SK-N-SH treated with all-trans-retinoic acid at 6 μM for 48 hours (cell line): ENCODE measurements around the gene PLEKHG4B.

Source experiments
- ATAC-seq: fragments of 200-7000 bp; cut with Tn5 transposase; 3 replicates; pipeline ENCODE4 v1.9.1; 2020; ENCODE audit warnings: mild to moderate bottlenecking, moderate library complexity
- ARNTL ChIP-seq: fragments of 450-650 bp; formaldehyde crosslinking; IDR thresholded peaks from 2 replicates; pipeline ENCODE4 v1.5.0; 2020; ENCODE audit warnings: low read depth, mild to moderate bottlenecking, moderate library complexity, borderline replicate concordance
- BACH2 ChIP-seq: fragments of 250-450 bp; sonication (Bioruptor Pico); IDR thresholded peaks from 2 replicates; pipeline ENCODE4 v1.9.0; 2021; ENCODE audit warnings: mild to moderate bottlenecking, borderline replicate concordance
- CSDC2 ChIP-seq: fragments of 250-450 bp; sonication (Bioruptor Pico); IDR thresholded peaks from 2 replicates; pipeline ENCODE4 v1.5.0; 2020; ENCODE audit warnings: mild to moderate bottlenecking, moderate library complexity
- ESRRG ChIP-seq: fragments of 250-450 bp; sonication (Bioruptor Pico); IDR thresholded peaks from 2 replicates; pipeline ENCODE4 v1.6.1; 2021; ENCODE audit warnings: mild to moderate bottlenecking
- GLIS3 ChIP-seq: fragments of 250-450 bp; sonication (Bioruptor Pico); IDR thresholded peaks from 2 replicates; pipeline ENCODE4 v1.5.0; 2020; ENCODE audit warnings: mild to moderate bottlenecking, moderate library complexity
- ISL1 ChIP-seq: fragments of 250-450 bp; sonication (Bioruptor Pico); IDR thresholded peaks from 2 replicates; pipeline ENCODE4 v2.1.2; 2022; ENCODE audit warnings: mild to moderate bottlenecking, moderate library complexity
- OSR1 ChIP-seq: fragments of 250-450 bp; sonication (Bioruptor Pico); IDR thresholded peaks from 2 replicates; pipeline ENCODE4 v1.8.0; 2022; ENCODE audit warnings: moderate library complexity, mild to moderate bottlenecking, inconsistent platforms
- PPARA ChIP-seq: fragments of 250-450 bp; sonication (Bioruptor Pico); IDR thresholded peaks from 2 replicates; pipeline ENCODE4 v1.5.0; 2020; ENCODE audit warnings: mild to moderate bottlenecking, borderline replicate concordance
- RARB ChIP-seq: fragments of 250-450 bp; sonication (Bioruptor Pico); IDR thresholded peaks from 2 replicates; pipeline ENCODE4 v1.8.0; 2021; ENCODE audit warnings: mild to moderate bottlenecking, moderate library complexity
- SNAI2 ChIP-seq: fragments of 250-450 bp; sonication (Bioruptor Pico); IDR thresholded peaks from 2 replicates; pipeline ENCODE4 v1.5.0; 2020; ENCODE audit warnings: mild to moderate bottlenecking, moderate library complexity
- TOX ChIP-seq: fragments of 250-450 bp; sonication (Bioruptor Pico); IDR thresholded peaks from 2 replicates; pipeline ENCODE4 v1.8.0; 2021; ENCODE audit warnings: mild to moderate bottlenecking, moderate library complexity, borderline replicate concordance
- ZC3H10 ChIP-seq: fragments of 250-450 bp; sonication (Bioruptor Pico); IDR thresholded peaks from 2 replicates; pipeline ENCODE4 v1.5.1; 2021; ENCODE audit warnings: mild to moderate bottlenecking, moderate library complexity
- ZFP3 ChIP-seq: fragments of 250-450 bp; sonication (Bioruptor Pico); IDR thresholded peaks from 2 replicates; pipeline ENCODE4 v1.5.0; 2020; ENCODE audit warnings: mild to moderate bottlenecking, moderate library complexity
- ZFP30 ChIP-seq: fragments of 450-650 bp; formaldehyde crosslinking; IDR thresholded peaks from 2 replicates; pipeline ENCODE4 v1.5.0; 2022; ENCODE audit warnings: mild to moderate bottlenecking, moderate library complexity
- ZNF565 ChIP-seq: fragments of 450-650 bp; formaldehyde crosslinking; conservative IDR thresholded peaks from 2 replicates; pipeline ENCODE4 v1.5.0; 2020; ENCODE audit warnings: low read depth, mild to moderate bottlenecking, moderate library complexity
- ZNF70 ChIP-seq: fragments of 450-650 bp; formaldehyde crosslinking; IDR thresholded peaks from 2 replicates; pipeline ENCODE4 v1.5.0; 2020; ENCODE audit warnings: mild to moderate bottlenecking, moderate library complexity
- ZNF8 ChIP-seq: fragments of 450-650 bp; formaldehyde crosslinking; IDR thresholded peaks from 2 replicates; pipeline ENCODE4 v1.5.0; 2020; ENCODE audit warnings: mild to moderate bottlenecking, moderate library complexity
- TF ChIP-seq, protein P1 (sequence below): fragments of 250-450 bp; sonication (Bioruptor Pico); IDR thresholded peaks from 2 replicates; pipeline ENCODE4 v1.8.0; 2021; ENCODE audit warnings: low read depth, mild to moderate bottlenecking, moderate library complexity, borderline replicate concordance
- TF ChIP-seq, protein P2 (sequence below): fragments of 250-450 bp; sonication (Bioruptor Pico); IDR thresholded peaks from 2 replicates; pipeline ENCODE4 v1.5.1; 2020; ENCODE audit warnings: low read depth, mild to moderate bottlenecking, moderate library complexity
- TF ChIP-seq, protein P3 (sequence below): fragments of 250-450 bp; sonication (Bioruptor Pico); IDR thresholded peaks from 2 replicates; pipeline ENCODE4 v1.5.1; 2021; ENCODE audit warnings: mild to moderate bottlenecking, moderate library complexity

The PLEKHG4B gene

GRCh38 chr5:181566-181965, 89.6 kb downstream of the PLEKHG4B start (continued):
- TF ChIP-seq, protein P1, sequence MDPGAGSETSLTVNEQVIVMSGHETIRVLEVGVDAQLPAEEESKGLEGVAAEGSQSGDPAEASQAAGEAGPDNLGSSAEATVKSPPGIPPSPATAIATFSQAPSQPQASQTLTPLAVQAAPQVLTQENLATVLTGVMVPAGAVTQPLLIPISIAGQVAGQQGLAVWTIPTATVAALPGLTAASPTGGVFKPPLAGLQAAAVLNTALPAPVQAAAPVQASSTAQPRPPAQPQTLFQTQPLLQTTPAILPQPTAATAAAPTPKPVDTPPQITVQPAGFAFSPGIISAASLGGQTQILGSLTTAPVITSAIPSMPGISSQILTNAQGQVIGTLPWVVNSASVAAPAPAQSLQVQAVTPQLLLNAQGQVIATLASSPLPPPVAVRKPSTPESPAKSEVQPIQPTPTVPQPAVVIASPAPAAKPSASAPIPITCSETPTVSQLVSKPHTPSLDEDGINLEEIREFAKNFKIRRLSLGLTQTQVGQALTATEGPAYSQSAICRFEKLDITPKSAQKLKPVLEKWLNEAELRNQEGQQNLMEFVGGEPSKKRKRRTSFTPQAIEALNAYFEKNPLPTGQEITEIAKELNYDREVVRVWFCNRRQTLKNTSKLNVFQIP (CRISPR knock-in tag), result no peak
- TF ChIP-seq ESRRG (CRISPR knock-in tag) (no peak), ISL1 (CRISPR knock-in tag) (no peak), CSDC2 (no peak), OSR1 (CRISPR knock-in tag) (no peak)
- TF ChIP-seq, all 23 proteins: peak for 0

DNA sequence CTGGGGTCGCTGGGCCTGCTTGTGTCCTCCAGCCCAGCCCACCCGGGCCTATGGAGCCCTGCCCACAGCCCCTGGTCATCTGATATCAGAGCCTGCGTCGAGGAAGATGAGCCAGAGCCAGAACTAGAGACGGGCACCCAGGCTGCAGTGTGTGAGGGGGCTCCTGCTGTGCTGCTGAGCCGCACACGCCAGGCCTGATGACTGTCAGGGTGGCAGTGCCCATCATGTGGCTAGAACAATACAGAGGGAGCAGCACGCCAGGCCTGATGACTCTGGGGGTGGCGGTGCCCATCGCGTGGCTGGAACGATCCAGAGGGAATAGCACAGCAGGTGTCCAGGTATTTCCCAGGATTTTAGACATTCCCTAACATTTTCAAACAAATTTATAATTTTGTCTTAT, 90.2 kb downstream of the PLEKHG4B start:
- TF ChIP-seq ZNF70 (no peak), CSDC2 (no peak), ZFP30 (CRISPR knock-in tag) (no peak), GLIS3 (CRISPR knock-in tag) (no peak), ZNF565 (CRISPR knock-in tag) (no peak), TOX (CRISPR knock-in tag) (no peak), SNAI2 (CRISPR knock-in tag) (no peak), RARB (CRISPR knock-in tag) (no peak), PPARA (no peak)
- TF ChIP-seq, protein P2, sequence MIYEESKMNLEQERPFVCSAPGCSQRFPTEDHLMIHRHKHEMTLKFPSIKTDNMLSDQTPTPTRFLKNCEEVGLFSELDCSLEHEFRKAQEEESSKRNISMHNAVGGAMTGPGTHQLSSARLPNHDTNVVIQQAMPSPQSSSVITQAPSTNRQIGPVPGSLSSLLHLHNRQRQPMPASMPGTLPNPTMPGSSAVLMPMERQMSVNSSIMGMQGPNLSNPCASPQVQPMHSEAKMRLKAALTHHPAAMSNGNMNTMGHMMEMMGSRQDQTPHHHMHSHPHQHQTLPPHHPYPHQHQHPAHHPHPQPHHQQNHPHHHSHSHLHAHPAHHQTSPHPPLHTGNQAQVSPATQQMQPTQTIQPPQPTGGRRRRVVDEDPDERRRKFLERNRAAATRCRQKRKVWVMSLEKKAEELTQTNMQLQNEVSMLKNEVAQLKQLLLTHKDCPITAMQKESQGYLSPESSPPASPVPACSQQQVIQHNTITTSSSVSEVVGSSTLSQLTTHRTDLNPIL (CRISPR knock-in tag), result no peak
- TF ChIP-seq, all 23 proteins: peak for 0
- ATAC-seq, result no peak

DNA sequence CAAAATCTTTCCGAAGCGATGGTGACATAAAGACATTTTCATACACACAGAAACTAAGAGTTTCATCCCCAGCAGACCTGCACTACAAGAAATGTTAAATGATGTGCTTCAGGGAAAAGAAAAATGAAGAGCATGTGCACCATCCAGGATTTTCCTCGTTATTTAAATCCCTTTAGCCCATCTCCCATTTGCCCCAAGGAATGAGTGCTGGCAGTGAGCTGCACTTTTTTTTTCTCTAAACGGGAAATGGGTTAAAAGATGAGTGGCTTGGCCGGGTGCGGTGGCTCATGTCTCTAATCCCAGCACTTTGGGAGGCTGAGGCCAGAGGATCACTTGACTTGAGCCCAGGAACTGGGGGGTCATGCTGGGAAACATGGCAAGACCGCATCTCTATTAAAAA, 92.5 kb downstream of the PLEKHG4B start:
- no peak for ATAC-seq
- TF ChIP-seq OSR1 (CRISPR knock-in tag), result no peak

DNA sequence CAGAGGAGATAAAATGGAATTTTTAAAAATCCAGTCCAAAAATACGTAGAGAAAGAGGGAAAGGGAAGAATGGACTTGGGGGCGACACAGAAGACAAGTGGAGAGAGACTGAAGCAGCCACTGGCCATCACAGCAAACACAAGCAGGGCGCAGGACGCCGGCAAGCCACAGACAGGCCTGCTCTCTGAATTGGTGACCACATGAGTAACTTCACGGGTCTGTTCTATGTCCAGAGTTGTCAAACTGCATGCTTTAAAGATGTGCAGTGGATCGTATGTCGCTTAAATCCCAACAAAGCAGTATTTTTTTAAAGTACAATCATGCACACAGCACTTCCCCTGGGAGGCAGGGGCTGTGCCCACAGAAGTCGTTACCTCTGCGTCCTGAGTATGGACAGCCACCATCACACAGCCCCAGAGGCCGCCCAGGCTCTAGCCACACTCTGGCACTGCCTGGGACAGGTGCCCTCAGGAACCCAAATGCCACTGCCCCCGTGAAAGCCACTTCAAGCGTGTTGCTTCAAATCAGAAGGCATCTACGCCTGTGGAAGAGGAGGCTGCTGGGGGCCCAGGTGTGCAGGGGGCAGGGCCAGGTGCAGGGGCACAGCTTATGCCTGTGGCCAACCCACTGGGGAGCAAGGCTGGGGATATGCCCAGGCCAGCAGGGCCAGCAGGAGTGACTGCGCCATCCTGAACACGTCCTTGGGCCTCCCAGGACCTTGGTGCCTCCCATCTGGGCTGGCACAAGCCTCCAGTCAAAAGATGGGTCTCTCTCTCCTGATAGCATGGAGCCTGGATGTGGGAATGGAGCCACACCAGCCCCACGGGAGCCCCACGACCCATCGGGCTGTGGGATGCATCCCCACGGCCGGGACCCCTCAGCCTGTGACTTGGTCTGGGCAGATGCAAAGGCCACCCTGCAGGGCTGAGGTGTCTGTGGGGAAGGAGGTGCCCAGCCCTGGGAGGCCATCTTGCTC, 93.4 kb downstream of the PLEKHG4B start:
- peak; percentile 26 for ATAC-seq
- TF ChIP-seq SNAI2 (CRISPR knock-in tag) (no peak), CSDC2 (no peak), ZNF8 (no peak), ZFP30 (CRISPR knock-in tag) (no peak), ZNF565 (CRISPR knock-in tag) (no peak), ZFP3 (CRISPR knock-in tag) (no peak), ZC3H10 (CRISPR knock-in tag) (no peak), BACH2 (CRISPR knock-in tag) (no peak), ESRRG (CRISPR knock-in tag) (no peak), ARNTL (no peak), ISL1 (CRISPR knock-in tag) (no peak), OSR1 (CRISPR knock-in tag) (no peak)
- TF ChIP-seq, protein P3, sequence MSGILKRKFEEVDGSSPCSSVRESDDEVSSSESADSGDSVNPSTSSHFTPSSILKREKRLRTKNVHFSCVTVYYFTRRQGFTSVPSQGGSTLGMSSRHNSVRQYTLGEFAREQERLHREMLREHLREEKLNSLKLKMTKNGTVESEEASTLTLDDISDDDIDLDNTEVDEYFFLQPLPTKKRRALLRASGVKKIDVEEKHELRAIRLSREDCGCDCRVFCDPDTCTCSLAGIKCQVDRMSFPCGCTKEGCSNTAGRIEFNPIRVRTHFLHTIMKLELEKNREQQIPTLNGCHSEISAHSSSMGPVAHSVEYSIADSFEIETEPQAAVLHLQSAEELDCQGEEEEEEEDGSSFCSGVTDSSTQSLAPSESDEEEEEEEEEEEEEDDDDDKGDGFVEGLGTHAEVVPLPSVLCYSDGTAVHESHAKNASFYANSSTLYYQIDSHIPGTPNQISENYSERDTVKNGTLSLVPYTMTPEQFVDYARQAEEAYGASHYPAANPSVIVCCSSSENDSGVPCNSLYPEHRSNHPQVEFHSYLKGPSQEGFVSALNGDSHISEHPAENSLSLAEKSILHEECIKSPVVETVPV (CRISPR knock-in tag), result no peak

- TF ChIP-seq RARB (CRISPR knock-in tag) (no peak), SNAI2 (CRISPR knock-in tag) (no peak), OSR1 (CRISPR knock-in tag) (no peak), ZNF70 (no peak), ZNF8 (no peak)
- TF ChIP-seq, protein P3 (CRISPR knock-in tag), result no peak
- TF ChIP-seq, protein P2 (CRISPR knock-in tag), result no peak
- no peak for ATAC-seq
Observed at GRCh38 chr5:186091-187041, 94.4 kb downstream of the PLEKHG4B start.
